ENCODE results near the gene GP9.

GRCh38 chr3:129025108-129025507 lies 35.5 kb upstream of the GP9 start:
- TF ChIP-seq, protein P1, sequence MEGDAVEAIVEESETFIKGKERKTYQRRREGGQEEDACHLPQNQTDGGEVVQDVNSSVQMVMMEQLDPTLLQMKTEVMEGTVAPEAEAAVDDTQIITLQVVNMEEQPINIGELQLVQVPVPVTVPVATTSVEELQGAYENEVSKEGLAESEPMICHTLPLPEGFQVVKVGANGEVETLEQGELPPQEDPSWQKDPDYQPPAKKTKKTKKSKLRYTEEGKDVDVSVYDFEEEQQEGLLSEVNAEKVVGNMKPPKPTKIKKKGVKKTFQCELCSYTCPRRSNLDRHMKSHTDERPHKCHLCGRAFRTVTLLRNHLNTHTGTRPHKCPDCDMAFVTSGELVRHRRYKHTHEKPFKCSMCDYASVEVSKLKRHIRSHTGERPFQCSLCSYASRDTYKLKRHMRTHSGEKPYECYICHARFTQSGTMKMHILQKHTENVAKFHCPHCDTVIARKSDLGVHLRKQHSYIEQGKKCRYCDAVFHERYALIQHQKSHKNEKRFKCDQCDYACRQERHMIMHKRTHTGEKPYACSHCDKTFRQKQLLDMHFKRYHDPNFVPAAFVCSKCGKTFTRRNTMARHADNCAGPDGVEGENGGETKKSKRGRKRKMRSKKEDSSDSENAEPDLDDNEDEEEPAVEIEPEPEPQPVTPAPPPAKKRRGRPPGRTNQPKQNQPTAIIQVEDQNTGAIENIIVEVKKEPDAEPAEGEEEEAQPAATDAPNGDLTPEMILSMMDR (IDR thresholded peaks at IDR 0.05), result no peak
- TF ChIP-seq POLR2AphosphoS5 (IDR thresholded peaks at IDR 0.05), result no peak
